Measurements from ENCODE around the gene TNIK. TPM values are rescaled to one million over a fixed set of nuclear protein-coding genes. Genes with fewer than 3 reads are reported as not detected.

Gene TNIK
- total and polyA plus RNA-seq, 2 of the 13 experiments (the other 11 are each of a cell fraction or from before 2014, with no cell fraction given): 0.15 to 0.22 TPM

GRCh38 chr3:171064461-171064860 lies 395.7 kb downstream of the TNIK start (continued):
- TF ChIP-seq PTBP1 (IDR thresholded peaks at IDR 0.05; ENCODE audit: low read depth, low read length, poor library complexity, severe bottlenecking) (no peak), ZNF614 (CRISPR knock-in tag; IDR thresholded peaks at IDR 0.05; ENCODE audit: borderline replicate concordance) (no peak), HCFC1 (IDR thresholded peaks at IDR 0.05; ENCODE audit: low read depth, low read length) (no peak)
- TF ChIP-seq, protein P1, sequence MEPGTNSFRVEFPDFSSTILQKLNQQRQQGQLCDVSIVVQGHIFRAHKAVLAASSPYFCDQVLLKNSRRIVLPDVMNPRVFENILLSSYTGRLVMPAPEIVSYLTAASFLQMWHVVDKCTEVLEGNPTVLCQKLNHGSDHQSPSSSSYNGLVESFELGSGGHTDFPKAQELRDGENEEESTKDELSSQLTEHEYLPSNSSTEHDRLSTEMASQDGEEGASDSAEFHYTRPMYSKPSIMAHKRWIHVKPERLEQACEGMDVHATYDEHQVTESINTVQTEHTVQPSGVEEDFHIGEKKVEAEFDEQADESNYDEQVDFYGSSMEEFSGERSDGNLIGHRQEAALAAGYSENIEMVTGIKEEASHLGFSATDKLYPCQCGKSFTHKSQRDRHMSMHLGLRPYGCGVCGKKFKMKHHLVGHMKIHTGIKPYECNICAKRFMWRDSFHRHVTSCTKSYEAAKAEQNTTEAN (CRISPR knock-in tag; conservative IDR thresholded peaks at IDR 0.05): no peak

DNA sequence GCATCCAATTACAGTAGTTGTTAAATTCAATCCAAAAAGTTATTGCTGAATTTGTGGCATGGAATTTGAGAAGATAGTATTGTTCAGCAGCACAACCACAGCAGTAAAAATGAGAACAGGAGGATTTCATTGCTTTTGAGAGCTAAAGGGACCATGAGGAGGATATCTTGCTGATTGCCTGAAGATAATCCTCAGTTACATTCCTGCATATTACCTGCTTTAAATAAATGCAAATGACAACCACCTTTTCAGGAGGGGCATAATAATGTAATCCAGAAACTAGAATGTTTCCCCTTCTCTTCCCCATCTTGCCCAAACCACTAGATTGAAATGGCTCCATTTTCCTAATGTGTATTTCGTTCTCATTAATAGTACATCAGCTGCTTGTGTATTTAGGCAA lies 398.5 kb downstream of the TNIK start:
- CTCF ChIA-PET (ENCODE audit: low intra/inter-chr PET ratio, low total read pairs): no interaction called here
- intact Hi-C loops (cut with micrococcal nuclease; ENCODE audit: unreplicated experiment): no loop called here
- 94% methylated on average over 1 of the region's 1 CpG for WGBS (ENCODE audit: low lambda C conversion rate)
- TF ChIP-seq FOSL1 (CRISPR knock-in tag; IDR thresholded peaks at IDR 0.05; ENCODE audit: borderline replicate concordance) (no peak), MTF2 (CRISPR knock-in tag; IDR thresholded peaks at IDR 0.05; ENCODE audit: borderline replicate concordance) (no peak), ZNF768 (CRISPR knock-in tag; IDR thresholded peaks at IDR 0.05) (no peak), RCOR2 (CRISPR knock-in tag; IDR thresholded peaks at IDR 0.05) (no peak), MAFK (conservative IDR thresholded peaks at IDR 0.05 in 1 of 2, IDR thresholded peaks at IDR 0.05 in 1 of 2; ENCODE audit: low read length in 2 of 2) (no peak), ZNF33A (CRISPR knock-in tag; IDR thresholded peaks at IDR 0.05; ENCODE audit: borderline replicate concordance) (no peak), ZNF850 (CRISPR knock-in tag; conservative IDR thresholded peaks at IDR 0.05) (no peak), HOXD1 (CRISPR knock-in tag; IDR thresholded peaks at IDR 0.05) (no peak), ATF1 (CRISPR knock-in tag; IDR thresholded peaks at IDR 0.05) (no peak), ZNF790 (CRISPR knock-in tag; IDR thresholded peaks at IDR 0.05; ENCODE audit: borderline replicate concordance) (no peak), KAT2B (IDR thresholded peaks at IDR 0.05; ENCODE audit: borderline replicate concordance, low read depth, low read length) (no peak)
- TF ChIP-seq, protein P2, sequence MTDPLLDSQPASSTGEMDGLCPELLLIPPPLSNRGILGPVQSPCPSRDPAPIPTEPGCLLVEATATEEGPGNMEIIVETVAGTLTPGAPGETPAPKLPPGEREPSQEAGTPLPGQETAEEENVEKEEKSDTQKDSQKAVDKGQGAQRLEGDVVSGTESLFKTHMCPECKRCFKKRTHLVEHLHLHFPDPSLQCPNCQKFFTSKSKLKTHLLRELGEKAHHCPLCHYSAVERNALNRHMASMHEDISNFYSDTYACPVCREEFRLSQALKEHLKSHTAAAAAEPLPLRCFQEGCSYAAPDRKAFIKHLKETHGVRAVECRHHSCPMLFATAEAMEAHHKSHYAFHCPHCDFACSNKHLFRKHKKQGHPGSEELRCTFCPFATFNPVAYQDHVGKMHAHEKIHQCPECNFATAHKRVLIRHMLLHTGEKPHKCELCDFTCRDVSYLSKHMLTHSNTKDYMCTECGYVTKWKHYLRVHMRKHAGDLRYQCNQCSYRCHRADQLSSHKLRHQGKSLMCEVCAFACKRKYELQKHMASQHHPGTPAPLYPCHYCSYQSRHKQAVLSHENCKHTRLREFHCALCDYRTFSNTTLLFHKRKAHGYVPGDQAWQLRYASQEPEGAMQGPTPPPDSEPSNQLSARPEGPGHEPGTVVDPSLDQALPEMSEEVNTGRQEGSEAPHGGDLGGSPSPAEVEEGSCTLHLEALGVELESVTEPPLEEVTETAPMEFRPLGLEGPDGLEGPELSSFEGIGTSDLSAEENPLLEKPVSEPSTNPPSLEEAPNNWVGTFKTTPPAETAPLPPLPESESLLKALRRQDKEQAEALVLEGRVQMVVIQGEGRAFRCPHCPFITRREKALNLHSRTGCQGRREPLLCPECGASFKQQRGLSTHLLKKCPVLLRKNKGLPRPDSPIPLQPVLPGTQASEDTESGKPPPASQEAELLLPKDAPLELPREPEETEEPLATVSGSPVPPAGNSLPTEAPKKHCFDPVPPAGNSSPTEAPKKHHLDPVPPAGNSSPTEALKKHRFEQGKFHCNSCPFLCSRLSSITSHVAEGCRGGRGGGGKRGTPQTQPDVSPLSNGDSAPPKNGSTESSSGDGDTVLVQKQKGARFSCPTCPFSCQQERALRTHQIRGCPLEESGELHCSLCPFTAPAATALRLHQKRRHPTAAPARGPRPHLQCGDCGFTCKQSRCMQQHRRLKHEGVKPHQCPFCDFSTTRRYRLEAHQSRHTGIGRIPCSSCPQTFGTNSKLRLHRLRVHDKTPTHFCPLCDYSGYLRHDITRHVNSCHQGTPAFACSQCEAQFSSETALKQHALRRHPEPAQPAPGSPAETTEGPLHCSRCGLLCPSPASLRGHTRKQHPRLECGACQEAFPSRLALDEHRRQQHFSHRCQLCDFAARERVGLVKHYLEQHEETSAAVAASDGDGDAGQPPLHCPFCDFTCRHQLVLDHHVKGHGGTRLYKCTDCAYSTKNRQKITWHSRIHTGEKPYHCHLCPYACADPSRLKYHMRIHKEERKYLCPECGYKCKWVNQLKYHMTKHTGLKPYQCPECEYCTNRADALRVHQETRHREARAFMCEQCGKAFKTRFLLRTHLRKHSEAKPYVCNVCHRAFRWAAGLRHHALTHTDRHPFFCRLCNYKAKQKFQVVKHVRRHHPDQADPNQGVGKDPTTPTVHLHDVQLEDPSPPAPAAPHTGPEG (CRISPR knock-in tag; IDR thresholded peaks at IDR 0.05): no peak
- TF ChIP-seq, protein P3, sequence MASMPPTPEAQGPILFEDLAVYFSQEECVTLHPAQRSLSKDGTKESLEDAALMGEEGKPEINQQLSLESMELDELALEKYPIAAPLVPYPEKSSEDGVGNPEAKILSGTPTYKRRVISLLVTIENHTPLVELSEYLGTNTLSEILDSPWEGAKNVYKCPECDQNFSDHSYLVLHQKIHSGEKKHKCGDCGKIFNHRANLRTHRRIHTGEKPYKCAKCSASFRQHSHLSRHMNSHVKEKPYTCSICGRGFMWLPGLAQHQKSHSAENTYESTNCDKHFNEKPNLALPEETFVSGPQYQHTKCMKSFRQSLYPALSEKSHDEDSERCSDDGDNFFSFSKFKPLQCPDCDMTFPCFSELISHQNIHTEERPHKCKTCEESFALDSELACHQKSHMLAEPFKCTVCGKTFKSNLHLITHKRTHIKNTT (CRISPR knock-in tag; IDR thresholded peaks at IDR 0.05): no peak

More for the DNA sequence above, 398.5 kb downstream of the TNIK start:
- no peaks in the 10 kb centered on the region for H3K79me2 ChIP-seq (ENCODE audit: insufficient read depth, low read length)
- in situ Hi-C loops (cut with HindIII; ENCODE audit: extremely low pct_ligation_motif_present, low pct_unique_long_range_greater_than_20kb): no loop called here
- H3K27ac ChIP-seq (ENCODE audit: extremely low read length, insufficient read depth, low read length): no peak overlapping the region
- H3K27me3 ChIP-seq (ENCODE audit: control insufficient read depth in 1 of 2, insufficient read depth in 2 of 2, low read length in 2 of 2): no peaks in the 10 kb centered on the region
- POLR2A ChIA-PET: no interaction called here
- H3K9me3 ChIP-seq (ENCODE audit: low read length): no peaks in the 10 kb centered on the region
- no TSS peak for BruUV-seq (replicated peaks)
- no peaks in the 10 kb centered on the region for H4K20me1 ChIP-seq (ENCODE audit: insufficient read depth, low read length)
- H3K4me2 ChIP-seq (ENCODE audit: low read depth, low read length): no peak overlapping the region
- H2AFZ ChIP-seq (ENCODE audit: low read length): no peak overlapping the region
- no peak overlapping the region for H3K9ac ChIP-seq (ENCODE audit: insufficient read depth, low read depth, low read length)
- ATAC-seq (no peak), FAIRE-seq (no peak), DNase-seq (ENCODE audit: low spot score) (no peak)
- peaks cover 42% of the 10 kb centered on the region for H3K4me1 ChIP-seq (ENCODE audit: insufficient read depth, low read length)
- H3K4me3 ChIP-seq (replicated peaks in 1 of 3; ENCODE audit: insufficient read depth in 1 of 3, low read depth in 2 of 3, low read length in 3 of 3): no peak overlapping the region
- no peaks in the 10 kb centered on the region for H3K36me3 ChIP-seq (replicated peaks in 1 of 2; ENCODE audit: control insufficient read depth in 1 of 2, insufficient read depth in 2 of 2, low read length in 2 of 2)

Data from HepG2 (cell line).